CD14-positive monocyte (primary cell): Measurements from ENCODE around the gene SLFN11. TPM values are rescaled to one million over a fixed set of nuclear protein-coding genes. Genes with fewer than 3 reads are reported as not detected.

ENCODE experiments used
- DNase-seq, 3 donors: peaks; one replicate each; pipeline ENCODE4 v3.0.0-alpha.2; 2011 to 2022
- H2AFZ ChIP-seq: 2 replicates; pipeline ENCODE4 v1.6.0; 2012; ENCODE audit warnings: mild to moderate bottlenecking, low read depth, low read length, inconsistent platforms; ENCODE audit not compliant: insufficient read depth, poor library complexity, severe bottlenecking
- H3K27ac ChIP-seq, 2 donors: 1 replicate in 1 of 2; 2 replicates in 1 of 2; pipeline ENCODE4 v1.5.1; 2012 to 2013; ENCODE audit warnings: low read length in 2 of 2, control low read depth in 1 of 2, inconsistent platforms in 1 of 2, low read depth in 1 of 2, mild to moderate bottlenecking in 1 of 2
- H3K27me3 ChIP-seq, 2 donors: one replicate each; pipeline versions ENCODE4 v1.6.0 to v1.6.1; 2011 to 2013; ENCODE audit warnings: low read length in 2 of 2; ENCODE audit not compliant: control insufficient read depth in 2 of 2, insufficient read depth in 2 of 2
- H3K36me3 ChIP-seq, 2 donors: replicated peaks in 1 of 2; 1 replicate in 1 of 2; 2 replicates in 1 of 2; pipeline versions ENCODE4 v1.5.1 to v1.6.1; 2012 to 2013; ENCODE audit warnings: low read length in 2 of 2, control low read depth in 1 of 2, inconsistent platforms in 1 of 2, mild to moderate bottlenecking in 1 of 2; ENCODE audit not compliant: insufficient read depth in 2 of 2, control insufficient read depth in 1 of 2
- H3K4me1 ChIP-seq, 2 donors: 1 replicate in 1 of 2; 2 replicates in 1 of 2; pipeline versions ENCODE4 v1.5.1 to v1.6.1; 2012 to 2013; ENCODE audit warnings: low read length in 2 of 2, control low read depth in 1 of 2, inconsistent platforms in 1 of 2, mild to moderate bottlenecking in 1 of 2, moderate library complexity in 1 of 2; ENCODE audit not compliant: insufficient read depth in 2 of 2, control insufficient read depth in 1 of 2
- H3K4me2 ChIP-seq: replicated peaks from 2 replicates; pipeline ENCODE3; 2012; ENCODE audit warnings: low read length, moderate library complexity, mild to moderate bottlenecking; ENCODE audit not compliant: poor library complexity, severe bottlenecking; ENCODE audit errors: extremely low read depth
- H3K4me3 ChIP-seq, 3 experiments: fragments of 200-600 bp in 1 of 3; sonication (generic) in 1 of 3; replicated peaks in 1 of 3; 1 replicate in 2 of 3; 2 replicates in 1 of 3; pipeline ENCODE4 v1.5.1; 2011 to 2013; ENCODE audit warnings: low read length in 3 of 3, mild to moderate bottlenecking in 3 of 3, control low read depth in 2 of 3, low read depth in 2 of 3, inconsistent platforms in 1 of 3, moderate library complexity in 1 of 3
- H3K79me2 ChIP-seq: 2 replicates; pipeline ENCODE4 v1.6.0; 2012; ENCODE audit warnings: mild to moderate bottlenecking, control low read depth, inconsistent platforms, low read length, moderate library complexity; ENCODE audit not compliant: insufficient read depth
- H3K9ac ChIP-seq: 2 replicates; pipeline ENCODE4 v1.6.0; 2017; ENCODE audit warnings: low read length, mild to moderate bottlenecking; ENCODE audit not compliant: insufficient read depth, poor library complexity, severe bottlenecking
- H3K9me3 ChIP-seq, 2 donors: replicated peaks in 1 of 2; 1 replicate in 1 of 2; 2 replicates in 1 of 2; pipeline versions ENCODE4 v1.5.1 to v1.6.1; 2012 to 2013; ENCODE audit warnings: low read length in 2 of 2, control low read depth in 1 of 2; ENCODE audit not compliant: control insufficient read depth in 1 of 2, insufficient read depth in 1 of 2
- H4K20me1 ChIP-seq: 2 replicates; pipeline ENCODE4 v1.6.0; 2012; ENCODE audit warnings: mild to moderate bottlenecking, low read length, control low read depth, moderate library complexity; ENCODE audit not compliant: insufficient read depth
- H3K27ac Mint-ChIP-seq, 7 donors: one replicate each; pipeline ENCODE4 v1.8.0; 2020; ENCODE audit warnings: mild to moderate bottlenecking in 7 of 7, mixed read lengths in 7 of 7, moderate library complexity in 6 of 7, inconsistent platforms in 2 of 7
- H3K27me3 Mint-ChIP-seq, 3 donors: one replicate each; pipeline ENCODE4 v1.8.0; 2021 to 2022; ENCODE audit warnings: low read depth in 3 of 3, mild to moderate bottlenecking in 3 of 3, mixed read lengths in 3 of 3, moderate library complexity in 3 of 3, inconsistent platforms in 1 of 3
- H3K36me3 Mint-ChIP-seq, 2 donors: one replicate each; pipeline ENCODE4 v1.8.0; 2020; ENCODE audit warnings: mixed read lengths in 2 of 2, inconsistent platforms in 1 of 2, mild to moderate bottlenecking in 1 of 2
- H3K4me1 Mint-ChIP-seq: one replicate; pipeline ENCODE4 v1.8.0; 2020; ENCODE audit warnings: mild to moderate bottlenecking, mixed read lengths
- H3K4me3 Mint-ChIP-seq, 2 donors: one replicate each; pipeline ENCODE4 v1.8.0; 2020; ENCODE audit warnings: mild to moderate bottlenecking in 2 of 2, mixed read lengths in 2 of 2, moderate library complexity in 1 of 2
- H3K9me3 Mint-ChIP-seq, 7 donors: one replicate each; pipeline ENCODE4 v1.8.0; 2020 to 2022; ENCODE audit warnings: mixed read lengths in 7 of 7, mild to moderate bottlenecking in 6 of 7, moderate library complexity in 6 of 7, inconsistent platforms in 2 of 7
- WGBS: methylation state at CpG from one replicate; pipeline ENCODE4 v1.1.5; 2013; ENCODE audit warnings: missing lambda C conversion rate; ENCODE audit not compliant: insufficient coverage; 5-methylcytosine and 5-hydroxymethylcytosine counted together
- intact Hi-C, 2 donors: fragments of 100-400 bp; cut with micrococcal nuclease; formaldehyde crosslinking; loops; one replicate each; pipeline versions ENCODE4 v1.15.0 to v1.15.1; 2023
- polyA plus RNA-seq, 3 donors: library from polyadenylated mRNA; depleted of rRNA in 1 of 3; unstranded in 2 of 3; stranded (reverse) in 1 of 3; fragments of 300-500 nt in 2 of 3; fragments of >200 nt in 1 of 3; fragmentation: Illumina TruSeq in 2 of 3; gene quantifications; 1 replicate in 2 of 3; 2 replicates in 1 of 3; pipeline ENCODE4 v1.2.3, GENCODE V29; 2012 to 2021
- TF ChIP-seq, protein P1 (sequence below): fragments of 200-600 bp; IDR thresholded peaks from one replicate; pipeline ENCODE4 v1.8.0; 2022; ENCODE audit warnings: antibody characterized with exemption, mild to moderate bottlenecking

Gene SLFN11
- polyA plus RNA-seq, 3 donors: 34.3 to 46.8 (median 45.6) TPM

DNA sequence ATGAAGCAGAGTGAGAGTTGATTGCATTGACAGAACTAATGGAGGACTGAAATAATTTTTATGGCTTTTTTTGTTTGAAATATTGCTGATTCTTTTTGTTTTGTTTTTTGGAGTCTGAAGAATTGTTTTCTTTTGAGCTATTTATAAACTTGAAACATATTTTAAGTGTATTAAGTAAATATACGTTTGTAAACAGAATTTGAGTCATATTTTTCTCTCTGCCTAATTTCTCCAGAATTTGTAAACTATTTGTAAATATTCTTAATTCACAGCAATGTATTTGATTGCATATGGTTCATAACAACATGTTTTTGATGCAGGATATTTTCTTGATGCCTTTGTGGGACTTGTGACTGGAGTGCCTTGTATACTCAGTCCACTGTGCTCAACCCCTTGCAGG lies 50.7 kb downstream of the SLFN11 start:
- Histone ChIP-seq H3K36me3 (peaks cover 0 to 22% of the 10 kb centered on the region in 2 donors), H4K20me1 (no peaks in the 10 kb centered on the region), H3K4me2 (no peak overlapping the region), H3K4me1 (no peaks in the 10 kb centered on the region), H3K9me3 (peaks cover 13 to 15% of the 10 kb centered on the region in 2 donors), H3K27ac (no peak overlapping the region), H3K27me3 (no peaks in the 10 kb centered on the region), H2AFZ (no peak overlapping the region), H3K4me3 (no peak overlapping the region), H3K79me2 (no peaks in the 10 kb centered on the region), H3K9ac (no peak overlapping the region)
- Mint-ChIP-seq H3K9me3 (peaks cover 11 to 43% (median 28%) of the 10 kb centered on the region in 7 donors), H3K27me3 (peaks cover 4 to 9% (median 7%) of the 10 kb centered on the region in 3 donors), H3K4me3 (no peak overlapping the region), H3K4me1 (no peaks in the 10 kb centered on the region), H3K36me3 (peaks cover 29 to 38% of the 10 kb centered on the region in 2 donors), H3K27ac (no peak overlapping the region)
- no peak for DNase-seq
- TF ChIP-seq, protein P1, sequence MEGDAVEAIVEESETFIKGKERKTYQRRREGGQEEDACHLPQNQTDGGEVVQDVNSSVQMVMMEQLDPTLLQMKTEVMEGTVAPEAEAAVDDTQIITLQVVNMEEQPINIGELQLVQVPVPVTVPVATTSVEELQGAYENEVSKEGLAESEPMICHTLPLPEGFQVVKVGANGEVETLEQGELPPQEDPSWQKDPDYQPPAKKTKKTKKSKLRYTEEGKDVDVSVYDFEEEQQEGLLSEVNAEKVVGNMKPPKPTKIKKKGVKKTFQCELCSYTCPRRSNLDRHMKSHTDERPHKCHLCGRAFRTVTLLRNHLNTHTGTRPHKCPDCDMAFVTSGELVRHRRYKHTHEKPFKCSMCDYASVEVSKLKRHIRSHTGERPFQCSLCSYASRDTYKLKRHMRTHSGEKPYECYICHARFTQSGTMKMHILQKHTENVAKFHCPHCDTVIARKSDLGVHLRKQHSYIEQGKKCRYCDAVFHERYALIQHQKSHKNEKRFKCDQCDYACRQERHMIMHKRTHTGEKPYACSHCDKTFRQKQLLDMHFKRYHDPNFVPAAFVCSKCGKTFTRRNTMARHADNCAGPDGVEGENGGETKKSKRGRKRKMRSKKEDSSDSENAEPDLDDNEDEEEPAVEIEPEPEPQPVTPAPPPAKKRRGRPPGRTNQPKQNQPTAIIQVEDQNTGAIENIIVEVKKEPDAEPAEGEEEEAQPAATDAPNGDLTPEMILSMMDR: no peak
- intact Hi-C loops: no loop called here
- no CpG with 5 or more reads among the region's 1 CpG for WGBS

DNA sequence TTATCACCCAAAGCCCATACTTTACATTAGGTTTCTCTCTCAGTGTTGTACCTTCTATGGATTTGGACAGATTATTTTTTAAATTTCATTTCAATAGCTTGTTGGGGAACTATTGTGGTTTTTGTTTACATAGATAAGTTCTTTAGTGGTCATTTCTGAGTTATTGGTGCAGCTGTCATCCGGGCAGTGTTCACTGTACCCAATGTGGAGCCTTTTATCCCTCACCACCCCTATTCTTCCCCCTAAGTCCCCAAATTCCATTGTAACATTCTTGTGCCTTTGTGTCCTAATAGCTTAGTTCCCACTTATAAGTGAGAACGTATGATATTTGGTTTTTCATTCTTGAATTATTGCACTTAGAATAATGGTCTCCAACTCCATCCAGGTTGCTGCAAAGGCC lies 57.5 kb downstream of the SLFN11 start:
- H3K27ac ChIP-seq: no peak overlapping the region
- no peak overlapping the region for H3K9ac ChIP-seq
- no peak overlapping the region for H3K4me3 ChIP-seq
- TF ChIP-seq, protein P1: no peak
- no peaks in the 10 kb centered on the region for H3K79me2 ChIP-seq
- Mint-ChIP-seq H3K27me3 (peaks cover 2 to 6% (median 2%) of the 10 kb centered on the region in 3 donors), H3K9me3 (peaks cover 0 to 3% (median 0%) of the 10 kb centered on the region in 7 donors), H3K36me3 (peaks cover 4 to 5% of the 10 kb centered on the region in 2 donors), H3K27ac (no peak overlapping the region), H3K4me1 (peaks cover 27% of the 10 kb centered on the region), H3K4me3 (no peak overlapping the region)
- intact Hi-C loops: loop anchor here in 1 of 2 donors (10.0 kb wide), 1 partner anchor 129 kb away; the partner anchor contains the start of gene SLFN13
- DNase-seq: no peak
- no peaks in the 10 kb centered on the region for H3K9me3 ChIP-seq
- H3K27me3 ChIP-seq: no peaks in the 10 kb centered on the region
- H4K20me1 ChIP-seq: no peaks in the 10 kb centered on the region
- no peak overlapping the region for H2AFZ ChIP-seq
- no CpG with 5 or more reads among the region's 2 CpGs for WGBS
- no peaks in the 10 kb centered on the region for H3K36me3 ChIP-seq
- no peak overlapping the region for H3K4me2 ChIP-seq
- peaks cover 18 to 26% of the 10 kb centered on the region in 2 donors for H3K4me1 ChIP-seq
